Mammary epithelial cell (primary cell): ENCODE data around the gene COMMD9.

Source experiments
- CTCF ChIP-seq, 2 donors: IDR thresholded peaks in 1 of 2; conservative IDR thresholded peaks in 1 of 2; 2 replicates each; pipeline ENCODE4 v1.5.1; 2011 to 2012; ENCODE audit warnings: inconsistent platforms in 2 of 2, low read length in 2 of 2, mild to moderate bottlenecking in 2 of 2, control low read depth in 1 of 2, low read depth in 1 of 2; ENCODE audit not compliant: insufficient read depth in 1 of 2; ENCODE audit errors: extremely low read depth in 1 of 2
- EZH2 ChIP-seq: IDR thresholded peaks from 2 replicates; pipeline ENCODE4 v1.6.1; 2012; ENCODE audit warnings: low read length, inconsistent platforms, borderline replicate concordance

- TF ChIP-seq CTCF (conservative IDR thresholded peaks at IDR 0.05 in 1 of 2, IDR thresholded peaks at IDR 0.05 in 1 of 2; ENCODE audit: extremely low read depth in 1 of 2, insufficient read depth in 1 of 2, low read depth in 1 of 2, low read length in 2 of 2) (no peak), EZH2 (no peak)
Observed at GRCh38 chr11:36239636-36240035, 49.6 kb downstream of the COMMD9 start.
